ACHN (cell line): ENCODE data around the gene PTGR2.
"Not testable (repeated sequence)": the region's sequence is repeated elsewhere in the genome, so short reads cannot be mapped to it uniquely, and the experiment has no call there.

Experiments
- DNase-seq: peaks from one replicate; pipeline ENCODE4 v3.0.0-alpha.2; 2015
- in situ Hi-C: cut with HindIII; loops from 2 replicates; pipeline ENCODE4 v1.10.0; 2017; ENCODE audit warnings: low sequenced_read_pairs, low pct_ligation_motif_present, low pct_unique_long_range_greater_than_20kb

Gene PTGR2

GRCh38 chr14:73829071-73829470, 22.6 kb upstream of the PTGR2 start:
- in situ Hi-C loops: no loop called here
- peak; percentile 23 for DNase-seq

DNA sequence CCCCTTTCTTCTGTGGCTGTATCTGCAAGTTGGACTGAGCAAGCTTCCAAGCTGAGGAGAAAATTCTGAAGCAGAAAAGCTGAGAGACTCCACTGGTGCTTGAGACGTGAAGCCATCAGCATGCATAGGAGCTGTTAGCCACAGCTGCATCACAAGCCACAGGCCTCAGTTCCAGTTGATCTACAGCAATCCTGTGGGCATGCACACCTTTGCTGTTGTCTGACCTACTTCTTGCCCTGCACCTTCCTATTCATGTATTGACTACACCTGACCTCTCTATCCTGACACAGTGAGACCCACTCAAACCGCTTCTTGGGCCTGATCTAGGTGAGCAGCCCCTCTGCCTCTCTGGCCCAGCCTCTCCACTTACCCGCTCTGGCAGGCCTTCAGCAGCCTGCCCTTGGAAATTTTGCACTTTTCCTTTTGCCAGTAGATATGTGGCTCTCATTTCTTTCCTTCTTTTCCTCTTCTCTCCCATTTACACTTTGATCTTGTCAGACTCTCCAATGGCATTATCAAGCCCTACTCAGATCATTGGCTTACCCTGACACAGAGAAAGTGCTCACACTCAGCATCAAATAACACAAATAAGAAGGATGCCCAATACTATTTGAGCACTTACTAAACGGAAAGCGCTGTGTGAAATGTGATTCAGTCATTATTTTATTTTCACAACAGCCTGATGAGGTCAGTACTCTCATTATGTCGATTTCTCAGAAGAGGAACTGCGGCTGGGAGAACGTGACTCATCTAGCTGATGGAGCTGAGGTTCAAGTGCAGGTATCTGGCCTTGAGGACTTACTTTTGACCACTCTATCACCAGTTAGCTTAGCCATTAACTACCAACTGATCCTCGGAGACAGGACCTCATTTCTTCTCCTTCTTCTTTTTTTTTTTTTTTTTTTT, 21.9 kb upstream of the PTGR2 start:
- in situ Hi-C loops: no loop called here
- DNase-seq: peak; percentile 98

DNA sequence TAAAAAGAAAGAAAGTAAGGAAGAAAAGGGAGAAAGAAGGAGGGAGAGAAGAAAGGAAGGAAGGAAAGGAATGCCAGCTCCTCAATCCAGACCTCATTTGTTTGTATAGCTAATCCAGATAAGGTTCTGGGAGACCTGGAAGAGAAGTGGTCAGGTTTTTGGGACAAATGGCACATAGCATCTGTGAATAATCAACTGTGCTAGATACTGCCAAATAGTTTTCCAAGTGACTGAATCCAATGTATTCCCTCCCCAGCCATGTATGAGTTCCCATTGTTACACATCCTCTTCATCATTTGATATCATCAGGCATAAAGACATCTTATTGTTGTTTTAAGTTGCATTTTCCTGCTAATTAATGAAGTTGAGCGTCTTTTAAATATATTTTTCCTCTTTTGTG, 18.6 kb upstream of the PTGR2 start:
- in situ Hi-C loops: no loop called here
- DNase-seq: peak; percentile 96

DNA sequence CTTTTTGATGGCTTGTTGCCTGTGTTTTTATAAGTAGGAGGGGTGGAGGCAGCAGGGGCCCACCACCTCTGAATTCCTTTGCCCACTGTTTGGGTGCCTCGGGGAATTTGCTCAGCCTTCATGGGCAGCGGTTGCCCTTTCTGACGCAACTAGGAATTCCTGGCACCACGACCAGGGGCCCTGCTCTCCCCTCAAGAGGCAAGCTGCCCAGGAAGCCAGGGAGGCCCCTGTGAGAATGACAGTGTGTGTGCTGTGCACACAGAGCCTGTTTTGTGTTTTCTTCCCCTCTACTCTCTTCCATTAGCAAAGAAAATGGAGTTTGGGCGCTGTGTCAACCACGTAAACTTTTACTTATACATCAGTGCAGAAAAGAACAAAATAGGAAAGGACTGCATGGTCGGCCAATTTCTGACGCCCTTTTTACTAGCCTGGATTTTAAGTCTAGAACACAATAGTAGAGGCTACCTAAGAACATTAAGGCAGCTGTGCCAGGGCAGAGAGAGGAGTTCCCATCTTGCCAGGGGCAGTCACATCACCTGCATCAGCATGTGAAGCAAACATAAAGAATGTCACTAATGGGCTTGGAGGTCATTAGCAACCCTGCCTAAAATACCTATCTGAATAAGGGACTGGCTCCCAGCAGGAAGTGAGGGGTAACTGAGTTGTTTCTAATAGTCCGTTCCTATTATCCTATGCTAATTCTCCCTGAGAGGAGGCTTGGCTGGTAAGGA, 17.9 kb upstream of the PTGR2 start:
- in situ Hi-C loops: no loop called here
- DNase-seq: peak; percentile 96

DNA sequence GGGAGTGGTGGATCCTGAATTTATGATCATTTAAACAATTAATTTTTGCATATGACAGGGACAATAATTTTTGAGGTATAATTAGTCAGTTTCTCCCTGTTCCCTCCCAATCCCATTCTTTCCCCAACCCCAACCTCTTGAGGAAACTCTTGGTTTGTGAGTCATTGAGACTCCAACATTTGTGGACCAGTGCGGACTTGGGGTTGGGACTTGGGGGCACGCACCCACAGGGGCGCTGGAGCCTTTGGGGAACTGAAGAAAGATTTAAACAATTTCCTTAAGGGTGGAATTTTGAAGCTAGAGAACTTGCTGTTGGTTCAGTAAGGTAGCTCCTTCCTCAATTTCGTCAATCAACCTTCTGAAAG, 17.4 kb upstream of the PTGR2 start:
- peak; percentile 62 for DNase-seq
- in situ Hi-C loops: no loop called here

DNA sequence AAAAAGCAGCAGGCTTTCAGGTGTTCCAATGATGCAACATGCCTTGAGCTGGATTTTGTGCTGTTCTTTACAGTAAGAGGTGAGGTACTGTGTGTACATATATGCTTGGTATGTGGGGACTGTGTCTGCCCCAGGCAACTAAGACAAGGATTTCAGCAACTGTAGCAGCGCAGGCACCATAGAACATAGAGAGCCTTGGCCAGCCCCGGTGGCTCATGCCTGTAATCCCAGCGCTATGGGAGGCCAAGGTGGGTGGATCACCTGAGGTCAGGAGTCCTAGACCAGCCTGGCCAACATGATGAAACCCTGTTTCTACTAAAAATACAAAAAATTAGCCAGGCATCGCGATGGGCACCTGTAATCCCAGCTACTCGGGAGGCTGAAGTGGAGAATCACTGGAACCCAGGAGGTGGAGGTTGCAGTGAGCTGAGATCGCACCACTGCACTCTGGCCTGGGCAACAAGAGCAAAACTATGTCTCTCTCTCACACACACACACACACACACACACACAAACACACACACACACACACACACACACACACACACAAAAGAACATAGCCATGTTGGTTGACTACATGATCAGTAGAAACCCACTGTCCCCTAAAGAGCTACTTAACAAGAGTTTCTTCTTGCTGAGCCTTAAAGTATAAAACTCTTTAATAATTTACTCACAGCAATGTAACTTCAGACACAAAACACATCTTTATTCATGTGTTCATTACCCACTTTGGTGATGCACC, 13.2 kb upstream of the PTGR2 start:
- in situ Hi-C loops: not testable (repeated sequence)

DNA sequence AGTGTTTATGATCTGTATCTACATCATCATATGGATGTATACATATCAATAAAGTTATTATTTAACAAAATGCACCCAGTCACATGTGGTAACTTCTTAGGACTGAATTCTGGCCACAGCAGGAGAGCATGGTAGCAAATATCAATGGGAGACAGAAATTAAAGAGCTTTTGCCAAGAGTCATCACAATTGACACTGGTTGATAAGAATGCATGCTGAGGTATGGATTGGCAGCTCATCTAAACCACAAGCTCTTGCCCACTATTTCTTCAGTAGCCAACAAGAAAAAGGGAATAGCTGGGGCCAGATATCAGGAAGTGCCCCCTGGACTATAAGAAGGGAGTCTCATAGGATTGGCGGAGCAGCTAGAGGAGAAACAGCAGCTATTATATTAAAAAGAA, 9.4 kb upstream of the PTGR2 start:
- in situ Hi-C loops: no loop called here
- DNase-seq: no peak

More for the DNA sequence above, 13.2 kb upstream of the PTGR2 start:
- DNase-seq: not testable (repeated sequence)

DNA sequence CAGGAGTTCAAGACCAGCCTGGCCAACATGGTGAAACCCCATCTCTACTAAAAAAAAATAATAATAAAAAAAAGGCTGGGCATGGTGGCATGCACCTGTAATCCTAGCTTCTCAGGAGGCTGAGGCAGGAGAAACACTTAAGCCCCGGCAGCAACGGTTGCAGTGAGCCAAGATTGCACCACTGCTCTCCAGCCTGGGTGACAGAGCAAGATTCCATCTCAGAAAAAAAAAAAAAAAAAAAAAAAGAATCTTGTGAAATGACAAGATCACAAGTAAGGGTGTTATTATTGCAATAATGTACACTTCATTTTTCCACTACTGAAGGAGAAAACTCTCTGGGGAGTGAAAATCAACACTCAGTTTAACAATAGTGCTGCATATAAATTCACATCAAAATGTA, 8.8 kb upstream of the PTGR2 start:
- no peak for DNase-seq
- in situ Hi-C loops: no loop called here

DNA sequence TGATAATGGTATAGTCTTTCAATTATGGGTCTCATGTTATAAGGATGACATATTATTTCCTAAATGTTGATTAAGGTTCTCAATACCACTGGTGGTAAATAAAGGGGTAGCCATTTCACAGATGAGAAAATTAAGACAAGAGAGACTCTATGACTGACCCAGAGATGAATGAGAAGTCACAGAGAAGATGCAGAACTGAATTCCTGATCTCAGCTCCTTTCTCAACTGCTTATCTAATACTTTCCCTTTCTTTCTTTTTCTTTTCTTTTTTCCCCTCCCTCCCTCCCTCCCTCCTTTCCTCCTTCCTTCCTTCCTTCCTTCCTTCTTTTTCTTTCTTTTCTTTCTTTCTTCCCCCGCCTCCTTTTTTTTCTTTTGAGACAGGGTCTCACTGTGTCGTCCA, 8.3 kb upstream of the PTGR2 start:
- DNase-seq: no peak
- in situ Hi-C loops: no loop called here

GRCh38 chr14:73846947-73847346, 4.7 kb upstream of the PTGR2 start:
- DNase-seq: no peak
- in situ Hi-C loops: no loop called here

- peak; percentile 80 for DNase-seq
- in situ Hi-C loops: no loop called here
These were observed 631 bp upstream of the PTGR2 start for GRCh38 chr14:73851000-73851399.

GRCh38 chr14:73859145-73859544, 7.5 kb downstream of the PTGR2 start:
- DNase-seq: peak; percentile 3
- in situ Hi-C loops: no loop called here

DNA sequence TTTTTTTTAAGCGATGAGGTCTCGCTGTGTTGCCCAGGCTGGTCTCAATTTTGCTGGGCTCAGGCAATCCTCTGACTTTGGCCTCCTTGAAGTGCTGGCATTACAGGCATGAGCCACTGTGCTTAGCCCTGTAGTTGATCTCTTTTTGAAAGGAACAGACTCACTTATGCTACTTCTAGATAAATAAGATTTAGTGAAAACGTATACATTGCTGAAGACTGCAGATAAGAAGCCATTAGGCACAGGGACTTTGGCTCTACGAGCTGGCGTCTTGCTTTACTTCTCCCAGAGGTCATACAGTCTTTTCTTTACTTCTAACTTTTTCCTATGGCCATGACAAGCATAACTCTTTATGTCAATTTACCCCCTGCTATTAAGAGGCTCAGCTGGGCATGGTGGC, 9.4 kb downstream of the PTGR2 start:
- DNase-seq: no peak
- in situ Hi-C loops: no loop called here

- no peak for DNase-seq
- in situ Hi-C loops: no loop called here
These were observed 10.8 kb downstream of the PTGR2 start for GRCh38 chr14:73862480-73862879.

GRCh38 chr14:73863209-73863608, 11.6 kb downstream of the PTGR2 start:
- in situ Hi-C loops: no loop called here
- DNase-seq: no peak

DNA sequence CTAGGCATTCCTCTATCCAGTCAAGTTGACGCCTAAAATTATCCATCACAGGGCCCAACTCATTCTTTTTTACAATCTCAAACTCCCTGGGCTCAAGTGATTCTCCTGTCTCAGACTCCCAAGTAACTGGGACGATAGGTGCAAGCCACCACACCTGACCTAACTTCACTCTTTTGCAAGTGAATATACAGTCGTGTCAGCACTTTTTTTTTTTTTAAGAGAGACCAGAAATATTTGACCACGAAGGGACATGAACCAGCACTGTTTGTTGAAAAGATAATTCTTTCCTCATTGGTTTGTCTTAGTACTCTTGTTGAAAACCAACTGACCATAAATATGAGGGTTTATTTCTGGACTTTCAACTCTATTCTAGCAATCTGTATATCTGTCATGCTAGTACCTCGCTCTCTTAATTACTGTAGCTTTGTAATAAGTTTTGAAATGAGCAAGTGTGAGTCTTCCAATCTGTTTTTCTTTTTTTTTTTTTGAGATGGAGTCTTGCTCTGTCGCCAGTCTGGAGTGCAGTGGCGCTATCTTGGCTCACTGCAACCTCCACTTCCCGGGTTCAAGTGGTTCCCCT, 14.0 kb downstream of the PTGR2 start:
- in situ Hi-C loops: no loop called here
- no peak for DNase-seq

- in situ Hi-C loops, DNase-seq: not testable (repeated sequence)
These were observed 18.1 kb downstream of the PTGR2 start for GRCh38 chr14:73869754-73870153.

DNA sequence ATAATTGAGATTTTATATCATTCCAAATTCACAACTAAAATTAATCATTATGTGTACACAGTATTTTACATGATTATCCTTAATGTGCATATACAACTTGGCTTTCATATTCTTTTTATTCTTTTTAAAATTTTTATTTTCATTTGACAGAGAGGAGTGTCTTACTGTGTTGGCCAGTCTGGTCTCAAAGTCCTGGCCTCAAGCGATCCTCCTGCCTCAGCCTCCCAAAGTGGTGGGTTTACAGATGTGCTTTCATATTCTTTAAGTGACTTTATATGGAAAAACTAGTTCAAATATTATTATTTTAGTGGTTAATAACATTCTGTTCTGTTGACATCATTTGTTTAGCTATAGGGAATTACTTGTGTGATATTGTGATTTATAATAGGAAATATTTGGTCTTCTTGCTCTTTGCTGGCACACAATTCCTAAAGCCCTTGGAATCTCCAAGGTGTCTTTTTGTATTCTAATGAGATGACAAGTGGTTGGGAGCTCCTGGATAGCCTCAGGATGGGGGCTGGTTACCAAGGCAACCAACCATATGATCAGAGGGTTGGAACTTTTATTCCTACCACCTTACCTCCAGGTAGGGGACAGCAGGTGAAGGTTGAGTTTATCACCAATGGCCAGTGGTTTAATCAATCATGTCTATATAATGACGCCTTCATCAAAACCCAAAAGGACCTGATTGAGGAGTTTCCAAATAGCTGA, 19.0 kb downstream of the PTGR2 start:
- no peak for DNase-seq
- in situ Hi-C loops: no loop called here
